K562 (cell line): ENCODE results near the gene DMXL1. TPM values are rescaled to one million over a fixed set of nuclear protein-coding genes. Genes with fewer than 3 reads are reported as not detected.
A peak's percentile ranks its signal among the peaks of the same experiment; 100 is the strongest.

Experiments
- ATAC-seq: fragments of 200-7000 bp; cut with Tn5 transposase; 3 replicates; pipeline ENCODE4 v1.9.1; 2020; ENCODE audit warnings: moderate library complexity
- BruUV-seq: library from RNA; stranded (reverse); fragments of 400-500 nt; replicated peaks from 2 replicates; lab custom pipeline; 2021; lab: Mats Ljungman, UMichigan
- CTCF ChIA-PET: fragments of 300-600 bp; formaldehyde crosslinking; extraction: SDS; loops from one replicate; lab custom pipeline; 2021; ENCODE audit warnings: low intra/inter-chr PET ratio; lab: Yijun Ruan, JAX
- POLR2A ChIA-PET: fragments of 300-600, 350-650 bp; sonication (Branson Sonifier 250); formaldehyde crosslinking; extraction: SDS; loops from one replicate; lab custom pipeline; 2021; ENCODE audit warnings: antibody characterized with exemption, inconsistent platforms; lab: Yijun Ruan, JAX
- DNase-seq, 4 experiments: peaks; one replicate each; pipeline versions ENCODE4 v3.0.0 to v3.0.0-alpha.2; 2011 to 2018; ENCODE audit warnings: low spot score in 3 of 4, mixed read lengths in 3 of 4; ENCODE audit errors: extremely low read depth in 1 of 4
- FAIRE-seq: peaks from 2 replicates; lab custom pipeline; 2011; peaks lifted over from hg19 to GRCh38; lab: Jason Lieb, UNC
- H2AFZ ChIP-seq: 2 replicates; pipeline ENCODE4 v1.6.0; 2011; ENCODE audit warnings: low read depth, low read length, control low read depth, inconsistent platforms
- H3K27ac ChIP-seq: fragments of 200-600 bp; 3 replicates; pipeline ENCODE4 v1.8.0; 2011; ENCODE audit warnings: low read depth, mild to moderate bottlenecking, control low read depth, inconsistent platforms, low read length, moderate library complexity, mixed read lengths; ENCODE audit errors: extremely low read depth
- H3K27me3 ChIP-seq, 2 experiments: fragments of 300-600 bp in 1 of 2; 2 replicates in 1 of 2; 3 replicates in 1 of 2; pipeline versions ENCODE4 v1.6.0 to v1.8.0; 2011; ENCODE audit warnings: inconsistent platforms in 2 of 2, low read length in 2 of 2, mild to moderate bottlenecking in 1 of 2, mixed read lengths in 1 of 2, moderate library complexity in 1 of 2; ENCODE audit not compliant: control insufficient read depth in 2 of 2, insufficient read depth in 2 of 2
- H3K36me3 ChIP-seq: fragments of 300-600 bp; 3 replicates; pipeline ENCODE4 v1.8.0; 2011; ENCODE audit warnings: mild to moderate bottlenecking, low read length, inconsistent platforms; ENCODE audit not compliant: control insufficient read depth, insufficient read depth
- H3K4me1 ChIP-seq, 2 experiments: fragments of 200-600 bp in 1 of 2; replicated peaks in 1 of 2; 2 replicates in 1 of 2; 3 replicates in 1 of 2; pipeline versions ENCODE4 v1.5.1 to v1.8.0; 2011; ENCODE audit warnings: inconsistent platforms in 2 of 2, low read length in 2 of 2, mild to moderate bottlenecking in 1 of 2, mixed read lengths in 1 of 2, moderate library complexity in 1 of 2; ENCODE audit not compliant: control insufficient read depth in 2 of 2, insufficient read depth in 2 of 2
- H3K4me2 ChIP-seq: 2 replicates; pipeline ENCODE4 v1.6.1; 2011; ENCODE audit warnings: low read length, control low read depth, inconsistent platforms, mixed read lengths; ENCODE audit not compliant: insufficient read depth
- H3K4me3 ChIP-seq: fragments of 200-600 bp; sonication (generic), shearing (Covaris generic); 2 replicates; pipeline ENCODE4 v1.5.1; 2016; ENCODE audit warnings: control low read depth, inconsistent platforms
- H3K79me2 ChIP-seq: fragments of 200-600 bp; 3 replicates; pipeline ENCODE4 v1.8.0; 2011; ENCODE audit warnings: low read length, inconsistent platforms; ENCODE audit not compliant: control insufficient read depth, insufficient read depth
- H3K9ac ChIP-seq, 2 experiments: 2 replicates each; pipeline versions ENCODE4 v1.6.0 to v1.6.1; 2011; ENCODE audit warnings: low read depth in 2 of 2, low read length in 2 of 2, control low read depth in 1 of 2, inconsistent platforms in 1 of 2, mild to moderate bottlenecking in 1 of 2, mixed read lengths in 1 of 2; ENCODE audit not compliant: insufficient read depth in 1 of 2
- H3K9me1 ChIP-seq: one replicate; pipeline ENCODE4 v1.6.0; 2011; ENCODE audit warnings: inconsistent platforms, mild to moderate bottlenecking, low read length, moderate library complexity; ENCODE audit not compliant: control insufficient read depth, insufficient read depth
- H3K9me3 ChIP-seq: replicated peaks from 2 replicates; pipeline ENCODE4 v1.5.1; 2011; ENCODE audit warnings: low read depth, low read length, inconsistent platforms; ENCODE audit not compliant: control insufficient read depth, insufficient read depth
- H4K20me1 ChIP-seq: replicated peaks from 2 replicates; pipeline ENCODE4 v1.6.1; 2011; ENCODE audit warnings: low read length, inconsistent platforms, mixed read lengths; ENCODE audit not compliant: control insufficient read depth, insufficient read depth
- CBFB ChIP-seq: sonication (generic); formaldehyde crosslinking; IDR thresholded peaks from 2 replicates; pipeline ENCODE4 v1.4.0; 2020; ENCODE audit warnings: mild to moderate bottlenecking, missing genetic modification reagents
- FOXM1 ChIP-seq, 2 experiments: fragments of 450-650 bp in 1 of 2; sonication (generic) in 1 of 2; formaldehyde crosslinking in 1 of 2; IDR thresholded peaks; 2 replicates each; pipeline versions ENCODE4 v1.6.1 to v1.9.0; 2017 to 2022; ENCODE audit warnings: low read depth in 2 of 2, mild to moderate bottlenecking in 2 of 2, missing genetic modification reagents in 1 of 2, moderate library complexity in 1 of 2
- GABPB1 ChIP-seq: sonication (generic); formaldehyde crosslinking; IDR thresholded peaks from 2 replicates; pipeline ENCODE4 v1.8.0; 2022; ENCODE audit warnings: mild to moderate bottlenecking, missing genetic modification reagents
- HNRNPK ChIP-seq: fragments of 200-400 bp; formaldehyde crosslinking; IDR thresholded peaks from one replicate; pipeline ENCODE4 v1.6.1; 2018; ENCODE audit warnings: mild to moderate bottlenecking, low read depth, low read length; ENCODE audit not compliant: poor library complexity, severe bottlenecking
- MIER1 ChIP-seq: fragments of 450-650 bp; IDR thresholded peaks from 2 replicates; pipeline ENCODE4 v1.6.1; 2016; ENCODE audit warnings: antibody characterized with exemption, mild to moderate bottlenecking, low read depth
- MTF1 ChIP-seq: fragments of 250-450 bp; sonication (Bioruptor Pico); IDR thresholded peaks from 2 replicates; pipeline ENCODE4 v1.9.0; 2021; ENCODE audit warnings: moderate library complexity, mild to moderate bottlenecking, inconsistent platforms, borderline replicate concordance
- NFYB ChIP-seq: IDR thresholded peaks from 2 replicates; pipeline ENCODE4 v1.6.1; 2011; ENCODE audit warnings: mild to moderate bottlenecking, moderate library complexity; ENCODE audit not compliant: insufficient read length; ENCODE audit errors: extremely low read depth
- RBM15 ChIP-seq: fragments of 200-400 bp; formaldehyde crosslinking; IDR thresholded peaks from 2 replicates; pipeline ENCODE4 v1.6.1; 2018; ENCODE audit warnings: mild to moderate bottlenecking, low read length, moderate library complexity; ENCODE audit not compliant: insufficient read depth
- SRSF3 ChIP-seq: fragments of 200-400 bp; formaldehyde crosslinking; IDR thresholded peaks from 2 replicates; pipeline ENCODE4 v1.6.1; 2016; ENCODE audit warnings: mild to moderate bottlenecking, low read length, moderate library complexity; ENCODE audit not compliant: insufficient read depth
- SRSF9 ChIP-seq: fragments of 200-400 bp; formaldehyde crosslinking; IDR thresholded peaks from 2 replicates; pipeline ENCODE4 v1.6.1; 2017; ENCODE audit warnings: low read depth, low read length, borderline replicate concordance
- STAT5B ChIP-seq: fragments of 250-450 bp; sonication (Bioruptor Pico); IDR thresholded peaks from 2 replicates; pipeline ENCODE4 v1.8.0; 2021; ENCODE audit warnings: mild to moderate bottlenecking, inconsistent platforms
- TCF7 ChIP-seq: sonication (generic); IDR thresholded peaks from 2 replicates; pipeline ENCODE4 v1.6.1; 2016; ENCODE audit warnings: antibody characterized with exemption, borderline replicate concordance
- ZNF121 ChIP-seq: sonication (generic); formaldehyde crosslinking; conservative IDR thresholded peaks from 2 replicates; pipeline ENCODE4 v1.8.0; 2022; ENCODE audit warnings: missing genetic modification reagents
- ZNF134 ChIP-seq: fragments of 250-450 bp; sonication (Bioruptor Pico); conservative IDR thresholded peaks from 2 replicates; pipeline ENCODE4 v1.4.0; 2020
- ZNF23 ChIP-seq: fragments of 250-450 bp; sonication (Bioruptor Pico); IDR thresholded peaks from 2 replicates; pipeline ENCODE4 v1.4.0; 2020; ENCODE audit warnings: mild to moderate bottlenecking
- ZNF316 ChIP-seq: fragments of 450-650 bp; IDR thresholded peaks from 2 replicates; pipeline ENCODE4 v1.6.1; 2016
- ZNF354B ChIP-seq: fragments of 250-450 bp; sonication (Bioruptor Pico); IDR thresholded peaks from 2 replicates; pipeline ENCODE4 v1.4.0; 2020
- ZNF507 ChIP-seq: conservative IDR thresholded peaks from 2 replicates; pipeline ENCODE4 v1.6.1; 2017; ENCODE audit warnings: missing genetic modification characterization, missing compliant biosample characterization
- WGBS: fragments of 100-300 bp; shearing (Covaris generic); methylation state at CpG from one replicate; pipeline ENCODE4 v1.1.6; 2016; ENCODE audit warnings: low coverage, mixed read lengths; ENCODE audit not compliant: insufficient coverage; ENCODE audit errors: missing lambda C conversion rate; 5-methylcytosine and 5-hydroxymethylcytosine counted together
- in situ Hi-C: fragments of 300-500 bp; cut with MboI; formaldehyde crosslinking; loops from 4 replicates; pipeline ENCODE4 v1.15.0; 2018; ENCODE audit warnings: inconsistent platforms, mixed read lengths
- intact Hi-C: fragments of 100-400 bp; cut with micrococcal nuclease; formaldehyde crosslinking; loops from 2 replicates; pipeline ENCODE4 v1.14.2; 2022
- polyA plus RNA-seq, 8 experiments: library from polyadenylated mRNA; depleted of rRNA in 4 of 8; stranded (reverse) in 5 of 8; unstranded in 3 of 8; fragments of >200 nt; fragmentation: Nextera tagmentation in 2 of 8; fragmentation: Illumina TruSeq in 1 of 8; extraction: Ambion mirVana in 2 of 8; extraction: Trizol in 1 of 8; gene quantifications; 2 replicates each; pipeline versions ENCODE4 v1.2.1 to v1.2.3, GENCODE V29; 2011 to 2014; ENCODE audit warnings: inconsistent platforms in 1 of 8, missing spikeins in 1 of 8
- total RNA-seq, 7 experiments: library from RNA; depleted of rRNA in 6 of 7; stranded (reverse); fragments of >200 nt in 6 of 7; fragmentation: Illumina TruSeq in 2 of 7; extraction: Trizol in 2 of 7; gene quantifications; 2 replicates each; pipeline versions ENCODE4 v1.2.1 to v1.2.3, GENCODE V29; 2011 to 2021; ENCODE audit warnings: low replicate concordance in 1 of 7

The DMXL1 gene
- total and polyA plus RNA-seq, 9 of the 15 experiments (the other 6 are each of a cell fraction or from before 2014, with no cell fraction given): 8.3 to 40.3 (median 30.6) TPM

DNA sequence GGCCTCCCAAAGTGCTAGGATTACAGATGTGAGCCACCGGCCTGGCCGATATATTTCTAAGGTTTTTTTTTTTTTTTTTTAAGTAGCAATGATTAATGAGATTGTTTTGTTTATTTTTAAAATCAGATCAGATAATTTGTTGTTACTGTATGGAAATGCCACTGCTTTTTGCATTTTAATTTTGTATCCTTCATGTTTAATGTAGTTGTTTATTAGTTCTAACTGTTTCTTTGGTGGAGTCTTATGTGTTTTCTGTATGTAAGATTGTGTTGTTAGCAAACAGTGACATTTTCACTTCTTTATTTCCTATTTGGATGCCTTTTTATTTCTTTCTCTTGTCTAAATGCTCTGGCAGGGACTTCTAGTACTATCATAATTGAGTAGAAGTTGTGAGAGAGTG, 87.3 kb downstream of the DMXL1 start:
- no peak overlapping the region for H2AFZ ChIP-seq
- H4K20me1 ChIP-seq: no peaks in the 10 kb centered on the region
- no peaks in the 10 kb centered on the region for H3K4me1 ChIP-seq
- H3K27me3 ChIP-seq: no peaks in the 10 kb centered on the region
- no peak for FAIRE-seq
- intact Hi-C loops (no loop called here), in situ Hi-C loops (no loop called here)
- H3K27ac ChIP-seq: no peak overlapping the region
- peaks cover 21% of the 10 kb centered on the region for H3K36me3 ChIP-seq
- no peaks in the 10 kb centered on the region for H3K9me1 ChIP-seq
- no peaks in the 10 kb centered on the region for H3K9me3 ChIP-seq
- BruUV-seq: no TSS peak
- 95% methylated on average over 2 of the region's 2 CpGs for WGBS
- no peak for ATAC-seq
- H3K4me3 ChIP-seq: no peak overlapping the region
- ChIA-PET POLR2A (interaction anchor here (2.3 kb wide), 1 partner anchor 10 kb away, joined by 6 read pairs; no protein-coding TSS in a partner anchor), CTCF (no interaction called here)
- no peak overlapping the region for H3K4me2 ChIP-seq
- no peak overlapping the region for H3K9ac ChIP-seq
- DNase-seq: no peak
- H3K79me2 ChIP-seq: no peaks in the 10 kb centered on the region
- TF ChIP-seq ZNF354B (CRISPR knock-in tag): peak; percentile 79
- peak; percentile 96 for TF ChIP-seq ZNF507 (tag)
- TF ChIP-seq ZNF134: no peak
- peak; percentile 45; the same call in 1 of the 2 replicates for TF ChIP-seq FOXM1 (IDR thresholded peaks at IDR 0.05; ENCODE audit: low read depth)
- TF ChIP-seq FOXM1 (CRISPR knock-in tag; IDR thresholded peaks at IDR 0.05; ENCODE audit: low read depth): no peak

DNA sequence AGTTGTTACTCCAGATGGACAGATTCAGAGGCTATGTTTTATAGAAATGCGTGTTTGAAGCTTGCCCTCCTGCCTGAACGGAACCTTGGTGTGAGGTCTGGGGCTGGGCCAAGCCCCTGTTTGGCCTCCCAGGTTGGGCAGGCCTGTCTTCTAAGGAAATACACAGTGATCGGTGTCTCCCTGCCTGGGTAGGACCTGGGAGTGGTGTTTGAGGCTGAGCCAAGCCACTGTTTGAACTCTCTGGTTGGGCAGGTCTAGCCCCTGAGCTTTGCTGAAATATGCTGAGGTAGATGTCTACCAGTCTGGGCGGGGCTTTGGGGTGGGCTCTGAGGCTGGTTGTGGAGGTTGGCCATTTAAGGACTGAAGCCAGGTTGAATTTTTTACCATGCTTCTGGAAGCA, 90.5 kb downstream of the DMXL1 start:
- FAIRE-seq (no peak), DNase-seq (no peak), ATAC-seq (no peak)
- intact Hi-C loops (no loop called here), in situ Hi-C loops (no loop called here)
- no peaks in the 10 kb centered on the region for H3K4me1 ChIP-seq
- H3K79me2 ChIP-seq: no peaks in the 10 kb centered on the region
- H3K27me3 ChIP-seq: no peaks in the 10 kb centered on the region
- no TSS peak for BruUV-seq
- ChIA-PET POLR2A (interaction anchor here (1.4 kb wide), 1 partner anchor 13 kb away, joined by 3 read pairs; no protein-coding TSS in a partner anchor), CTCF (no interaction called here)
- 84% methylated on average over 4 of the region's 4 CpGs for WGBS
- H3K36me3 ChIP-seq: peaks cover 27% of the 10 kb centered on the region; the same call in 1 of the 3 replicates
- H4K20me1 ChIP-seq: no peaks in the 10 kb centered on the region
- no peak overlapping the region for H3K4me3 ChIP-seq
- H3K9ac ChIP-seq: 0 out of 4 replicates have a peak overlapping the region, but pooled peaks of 1 of the 2 experiments have one; percentile 20
- H3K9me1 ChIP-seq: no peaks in the 10 kb centered on the region
- H3K4me2 ChIP-seq: no peak overlapping the region
- H2AFZ ChIP-seq: no peak overlapping the region
- H3K27ac ChIP-seq: no peak overlapping the region
- no peaks in the 10 kb centered on the region for H3K9me3 ChIP-seq
- TF ChIP-seq SRSF3 (no peak), SRSF9 (no peak), ZNF121 (CRISPR knock-in tag) (no peak), TCF7 (no peak), MTF1 (CRISPR knock-in tag) (no peak), STAT5B (no peak), HNRNPK (no peak), NFYB (no peak), MIER1 (no peak), RBM15 (no peak), CBFB (no peak), GABPB1 (no peak), ZNF23 (CRISPR knock-in tag) (no peak), ZNF316 (no peak)
